Measurements from ENCODE around the gene FRG2. TPM values are rescaled to one million over a fixed set of nuclear protein-coding genes. Genes with fewer than 3 reads are reported as not detected.

The FRG2 gene
- total RNA-seq, 4 donors from 2014 or later: not detected

- no peak for TF ChIP-seq CTCF (IDR thresholded peaks at IDR 0.05; ENCODE audit: low read depth)
Measured at GRCh38 chr4:190016369-190017289, 10.4 kb downstream of the FRG2 start.

GRCh38 chr4:190015538-190016368, 11.3 kb downstream of the FRG2 start:
- TF ChIP-seq CTCF (IDR thresholded peaks at IDR 0.05; ENCODE audit: low read depth): no peak

- no peak for TF ChIP-seq CTCF (IDR thresholded peaks at IDR 0.05; ENCODE audit: low read depth)
Measured at GRCh38 chr4:190014771-190015537, 12.1 kb downstream of the FRG2 start.

GRCh38 chr4:189988877-189989431, 38.1 kb downstream of the FRG2 start:
- no peak for TF ChIP-seq CTCF (IDR thresholded peaks at IDR 0.05; ENCODE audit: low read depth)

- no peak for TF ChIP-seq CTCF (IDR thresholded peaks at IDR 0.05; ENCODE audit: low read depth)
Measured at GRCh38 chr4:189981970-189982369, 45.1 kb downstream of the FRG2 start.

GRCh38 chr4:189979196-189980047, 47.6 kb downstream of the FRG2 start:
- no peak for TF ChIP-seq CTCF (IDR thresholded peaks at IDR 0.05; ENCODE audit: low read depth)
